PC-9 (cell line): ENCODE data around the gene SUGT1. TPM values are rescaled to one million over a fixed set of nuclear protein-coding genes. Genes with fewer than 3 reads are reported as not detected.

Experiments used
- BruUV-seq: library from RNA; stranded (reverse); fragments of 400-500 nt; replicated peaks from 2 replicates; lab custom pipeline; 2021; lab: Mats Ljungman, UMichigan
- CTCF ChIA-PET: fragments of 300-600 bp; sonication (Branson Sonifier 250); formaldehyde crosslinking; loops from one replicate; lab custom pipeline; 2022; ENCODE audit warnings: antibody characterized with exemption; lab: Charles Lee
- POLR2A ChIA-PET: fragments of 300-600 bp; sonication (Branson Sonifier 250); formaldehyde crosslinking; loops from one replicate; lab custom pipeline; 2022; ENCODE audit warnings: antibody characterized with exemption; ENCODE audit not compliant: unreplicated experiment; lab: Charles Lee
- DNase-seq, 2 experiments: peaks; one replicate each; pipeline versions ENCODE4 v3.0.0 to v3.0.0-alpha.2; 2015 to 2022; ENCODE audit warnings: mixed read lengths in 1 of 2
- H2AFZ ChIP-seq: fragments of 200-600 bp; sonication (generic); 2 replicates; pipeline ENCODE4 v1.8.1; 2017; ENCODE audit warnings: antibody characterized with exemption
- H3F3A ChIP-seq: fragments of 200-600 bp; sonication (generic); 2 replicates; pipeline ENCODE4 v1.8.1; 2017; ENCODE audit warnings: antibody characterized with exemption, mild to moderate bottlenecking, low read depth; ENCODE audit not compliant: insufficient read depth
- H3K27ac ChIP-seq: fragments of 200-600 bp; sonication (generic); 2 replicates; pipeline ENCODE4 v1.6.1; 2016; ENCODE audit warnings: mixed run types
- H3K27me3 ChIP-seq: fragments of 200-600 bp; sonication (generic); 2 replicates; pipeline ENCODE4 v1.6.1; 2016; ENCODE audit warnings: low read depth, mixed run types; ENCODE audit not compliant: insufficient read depth
- H3K36me3 ChIP-seq: fragments of 200-600 bp; sonication (generic); 2 replicates; pipeline ENCODE4 v1.6.1; 2016; ENCODE audit warnings: low read depth, mixed run types
- H3K4me1 ChIP-seq: fragments of 200-600 bp; sonication (generic); replicated peaks from 2 replicates; pipeline ENCODE4 v1.6.1; 2016; ENCODE audit warnings: mixed run types; ENCODE audit not compliant: insufficient read depth
- H3K4me2 ChIP-seq: fragments of 200-600 bp; sonication (generic); 2 replicates; pipeline ENCODE4 v1.6.1; 2017; ENCODE audit warnings: mixed run types
- H3K4me3 ChIP-seq: fragments of 200-600 bp; sonication (generic); 2 replicates; pipeline ENCODE4 v1.6.1; 2016; ENCODE audit warnings: mixed run types
- H3K79me2 ChIP-seq: fragments of 200-600 bp; sonication (generic); 2 replicates; pipeline ENCODE4 v1.6.1; 2017; ENCODE audit warnings: low read depth, mixed run types
- H3K9me2 ChIP-seq: fragments of 200-600 bp; sonication (generic); 2 replicates; pipeline ENCODE4 v1.8.1; 2017; ENCODE audit warnings: mild to moderate bottlenecking; ENCODE audit not compliant: insufficient read depth
- H3K9me3 ChIP-seq: fragments of 200-600 bp; sonication (generic); 2 replicates; pipeline ENCODE4 v1.8.1; 2016; ENCODE audit warnings: low read depth; ENCODE audit not compliant: insufficient read depth
- H4K20me1 ChIP-seq: fragments of 200-600 bp; sonication (generic); 2 replicates; pipeline ENCODE4 v1.8.1; 2017; ENCODE audit not compliant: insufficient read depth
- CTCF ChIP-seq: fragments of 200-600 bp; sonication (generic); conservative IDR thresholded peaks from 2 replicates; pipeline ENCODE4 v1.6.1; 2017; ENCODE audit warnings: mixed run types, antibody characterized with exemption, mild to moderate bottlenecking, moderate library complexity
- EZH2 ChIP-seq: fragments of 200-600 bp; sonication (generic); IDR thresholded peaks from 2 replicates; pipeline ENCODE4 v1.8.0; 2017; ENCODE audit warnings: antibody characterized with exemption, low read depth
- intact Hi-C: fragments of 100-400 bp; cut with micrococcal nuclease; formaldehyde crosslinking; loops from one replicate; pipeline ENCODE4 v1.10.0; 2022; ENCODE audit not compliant: unreplicated experiment
- total RNA-seq: library from RNA; stranded (reverse); gene quantifications from 2 replicates; pipeline ENCODE4 v1.2.3, GENCODE V29; 2021

Gene SUGT1
- total RNA-seq, 1 experiment from 2014 or later = 57.2 TPM

GRCh38 chr13:52652980-52653303 is 306 bp downstream of the SUGT1 start:
- Histone ChIP-seq H3K4me3 (peak overlapping the region; percentile 86), H3K27me3 (no peaks in the 10 kb centered on the region), H3K4me2 (peak overlapping the region; percentile 100), H2AFZ (peak overlapping the region; percentile 97), H3F3A (peaks cover 18% of the 10 kb centered on the region), H4K20me1 (no peaks in the 10 kb centered on the region), H3K9me3 (no peaks in the 10 kb centered on the region), H3K79me2 (peaks cover 68% of the 10 kb centered on the region), H3K27ac (peak overlapping the region; percentile 93), H3K36me3 (peaks cover 5% of the 10 kb centered on the region), H3K4me1 (peaks cover 23% of the 10 kb centered on the region), H3K9me2 (no peaks in the 10 kb centered on the region)
- TSS peak; percentile 71 for BruUV-seq
- ChIA-PET CTCF (interaction anchor here (0.6 to 1.2 kb wide), 2 partner anchors 36 to 1022 kb away, joined by 4 to 8 read pairs; no protein-coding TSS in a partner anchor), POLR2A (interaction anchor here (0.5 to 1.0 kb wide), 4 partner anchors 12 to 459 kb away, joined by 3 to 5 read pairs (median 3); no protein-coding TSS in a partner anchor)
- intact Hi-C loops = loop anchor here (1.0 to 10.0 kb wide), 3 partner anchors 36 to 461 kb away; partner anchors contain the start of genes CKAP2 and VPS36
- DNase-seq = no peak
- TF ChIP-seq CTCF = peak; percentile 65; the same call in 1 of the 2 replicates
- TF ChIP-seq EZH2 = no peak

GRCh38 chr13:52659340-52659739 is 6.7 kb downstream of the SUGT1 start:
- Histone ChIP-seq H3K27me3 (no peaks in the 10 kb centered on the region), H3K36me3 (peaks cover 28% of the 10 kb centered on the region), H3F3A (0 out of 2 replicates have a peak, but pooled peaks cover 4% of the 10 kb centered on the region), H3K27ac (no peak overlapping the region), H3K4me1 (peaks cover 5% of the 10 kb centered on the region), H3K4me3 (no peak overlapping the region), H2AFZ (no peak overlapping the region), H3K9me2 (no peaks in the 10 kb centered on the region), H3K9me3 (no peaks in the 10 kb centered on the region), H4K20me1 (no peaks in the 10 kb centered on the region), H3K4me2 (no peak overlapping the region), H3K79me2 (peaks cover 31% of the 10 kb centered on the region)
- POLR2A ChIA-PET = no interaction called here
- BruUV-seq = no TSS peak
- DNase-seq = no peak
- TF ChIP-seq EZH2 (no peak), CTCF (no peak)
- intact Hi-C loops = loop anchor here (10.0 kb wide), 1 partner anchor 205 kb away; the partner anchor contains the start of genes CKAP2 and VPS36
- CTCF ChIA-PET = no interaction called here

GRCh38 chr13:52664272-52664671 is 11.6 kb downstream of the SUGT1 start:
- H4K20me1 ChIP-seq = peaks cover 4% of the 10 kb centered on the region; the same call in 1 of the 2 replicates
- no peaks in the 10 kb centered on the region for H3K9me2 ChIP-seq
- H3K9me3 ChIP-seq = no peaks in the 10 kb centered on the region
- TF ChIP-seq CTCF (no peak), EZH2 (no peak)
- ChIA-PET POLR2A (no interaction called here), CTCF (no interaction called here)
- H3K27me3 ChIP-seq = no peaks in the 10 kb centered on the region
- no peak overlapping the region for H3K27ac ChIP-seq
- H3K4me3 ChIP-seq = no peak overlapping the region
- DNase-seq = no peak
- no peak overlapping the region for H3K4me2 ChIP-seq
- no peaks in the 10 kb centered on the region for H3K79me2 ChIP-seq
- H3K36me3 ChIP-seq = peaks cover 46% of the 10 kb centered on the region
- peaks cover 8% of the 10 kb centered on the region; the same call in 1 of the 2 replicates for H3F3A ChIP-seq
- no peak overlapping the region for H2AFZ ChIP-seq
- H3K4me1 ChIP-seq = no peaks in the 10 kb centered on the region
- intact Hi-C loops = loop anchor here (2.0 kb wide), 1 partner anchor 305 kb away; no protein-coding TSS in a partner anchor
- BruUV-seq = no TSS peak
